GM04504 (cell line): ENCODE data around the gene ORAI3.
"Not testable (repeated sequence)": the region's sequence is repeated elsewhere in the genome, so short reads cannot be mapped to it uniquely, and the experiment has no call there.

Experiments used
- DNase-seq: peaks from one replicate; pipeline ENCODE4 v3.0.0-alpha.2; 2012; ENCODE audit warnings: low read depth

ORAI3 gene

GRCh38 chr16:30924076-30924912, 24.6 kb upstream of the ORAI3 start:
- no peak for DNase-seq

- no peak for DNase-seq
Observed at GRCh38 chr16:30924913-30925631, 23.8 kb upstream of the ORAI3 start.

GRCh38 chr16:30925632-30925987, 23.3 kb upstream of the ORAI3 start:
- no peak for DNase-seq

GRCh38 chr16:30925995-30926811, 22.7 kb upstream of the ORAI3 start:
- DNase-seq: no peak

- no peak for DNase-seq
Observed at GRCh38 chr16:30926937-30927788, 21.7 kb upstream of the ORAI3 start.

GRCh38 chr16:30927789-30928378, 21.0 kb upstream of the ORAI3 start:
- no peak for DNase-seq

- DNase-seq: no peak
Observed at GRCh38 chr16:30928390-30928789, 20.5 kb upstream of the ORAI3 start.

- DNase-seq: no peak
Observed at GRCh38 chr16:30929167-30929566, 19.7 kb upstream of the ORAI3 start.

- DNase-seq: no peak
Observed at GRCh38 chr16:30930160-30930571, 18.7 kb upstream of the ORAI3 start.

GRCh38 chr16:30931068-30931650, 17.7 kb upstream of the ORAI3 start:
- no peak for DNase-seq

- no peak for DNase-seq
Observed at GRCh38 chr16:30934827-30935557, 13.9 kb upstream of the ORAI3 start.

GRCh38 chr16:30937692-30938091, 11.2 kb upstream of the ORAI3 start:
- DNase-seq: no peak

GRCh38 chr16:30939571-30939970, 9.3 kb upstream of the ORAI3 start:
- DNase-seq: not testable (repeated sequence)

- DNase-seq: peak; percentile 40
Observed at GRCh38 chr16:30941600-30942425, 7.1 kb upstream of the ORAI3 start.

- no peak for DNase-seq
Observed at GRCh38 chr16:30942426-30942806, 6.5 kb upstream of the ORAI3 start.

- no peak for DNase-seq
Observed at GRCh38 chr16:30944352-30944751, 4.5 kb upstream of the ORAI3 start.

- DNase-seq: no peak
Observed at GRCh38 chr16:30946671-30947540, 2.0 kb upstream of the ORAI3 start.

GRCh38 chr16:30947541-30947858, 1.4 kb upstream of the ORAI3 start:
- DNase-seq: no peak
